ENCODE data around the gene CLEC2A.

- no peak for TF ChIP-seq POLR2A (IDR thresholded peaks at IDR 0.05)
- no peak for TF ChIP-seq CTCF (IDR thresholded peaks at IDR 0.05)
These were observed at the start of gene CLEC2A for GRCh38 chr12:9932270-9932669.

All from heart left ventricle (tissue), 13 donors.